OCI-LY3 (cell line): ENCODE measurements around the gene GPR37L1.

Experiments used
- H2AFZ ChIP-seq: fragments of 200-600, 300-600 bp; shearing (Covaris generic); 2 replicates; pipeline ENCODE4 v1.6.0; 2014; ENCODE audit warnings: antibody characterized with exemption, low read depth, low read length
- H3K27ac ChIP-seq: fragments of 200-600, 300-600 bp; sonication (generic); 2 replicates; pipeline ENCODE4 v1.5.1; 2014; ENCODE audit warnings: mild to moderate bottlenecking, low read length, moderate library complexity, mixed read lengths
- H3K27me3 ChIP-seq: fragments of 200-600, 300-600 bp; sonication (generic); 2 replicates; pipeline ENCODE4 v1.6.1; 2014; ENCODE audit warnings: low read depth, low read length, mixed read lengths
- H3K36me3 ChIP-seq: fragments of 200-600, 300-600 bp; sonication (generic); replicated peaks from 2 replicates; pipeline ENCODE3; 2014; ENCODE audit warnings: low read depth, low read length, mixed read lengths
- H3K4me1 ChIP-seq: fragments of 300-600, 200-600 bp; sonication (generic); 2 replicates; pipeline ENCODE4 v1.6.1; 2014; ENCODE audit warnings: low read length, mixed read lengths
- H3K4me2 ChIP-seq: fragments of 200-600, 300-600 bp; sonication (generic); 2 replicates; pipeline ENCODE4 v1.6.1; 2014; ENCODE audit warnings: low read length, mixed read lengths
- H3K4me3 ChIP-seq: fragments of 300-600, 200-600 bp; sonication (generic); 2 replicates; pipeline ENCODE4 v1.5.1; 2014; ENCODE audit warnings: antibody characterized with exemption, mild to moderate bottlenecking, low read length, moderate library complexity
- H3K79me2 ChIP-seq: fragments of 300-600, 200-600 bp; shearing (Covaris generic); 2 replicates; pipeline ENCODE4 v1.6.1; 2014; ENCODE audit warnings: mild to moderate bottlenecking, low read length, mixed read lengths
- H3K9ac ChIP-seq: fragments of 300-600, 200-600 bp; shearing (Covaris generic); 2 replicates; pipeline ENCODE4 v1.6.0; 2014; ENCODE audit warnings: mild to moderate bottlenecking, low read length, moderate library complexity
- H3K9me3 ChIP-seq: fragments of 200-600, 300-600 bp; shearing (Covaris generic); 2 replicates; pipeline ENCODE4 v1.6.1; 2014; ENCODE audit warnings: low read length, mixed read lengths; ENCODE audit not compliant: insufficient read depth
- H4K20me1 ChIP-seq: fragments of 200-600, 300-600 bp; sonication (generic); 2 replicates; pipeline ENCODE4 v1.6.1; 2016; ENCODE audit warnings: low read length, mixed read lengths; ENCODE audit not compliant: insufficient read depth
- EZH2phosphoT487 ChIP-seq: fragments of 200-600 bp; shearing (Covaris generic); IDR thresholded peaks from 2 replicates; pipeline ENCODE4 v1.6.1; 2018; ENCODE audit warnings: antibody characterized with exemption, mixed run types, low read depth
- TF ChIP-seq, protein P1 (sequence below): fragments of 200-600, 300-600 bp; sonication (generic); IDR thresholded peaks from 2 replicates; pipeline ENCODE4 v1.5.1; 2014; ENCODE audit warnings: antibody characterized with exemption, low read length, low read depth

GPR37L1 gene

DNA sequence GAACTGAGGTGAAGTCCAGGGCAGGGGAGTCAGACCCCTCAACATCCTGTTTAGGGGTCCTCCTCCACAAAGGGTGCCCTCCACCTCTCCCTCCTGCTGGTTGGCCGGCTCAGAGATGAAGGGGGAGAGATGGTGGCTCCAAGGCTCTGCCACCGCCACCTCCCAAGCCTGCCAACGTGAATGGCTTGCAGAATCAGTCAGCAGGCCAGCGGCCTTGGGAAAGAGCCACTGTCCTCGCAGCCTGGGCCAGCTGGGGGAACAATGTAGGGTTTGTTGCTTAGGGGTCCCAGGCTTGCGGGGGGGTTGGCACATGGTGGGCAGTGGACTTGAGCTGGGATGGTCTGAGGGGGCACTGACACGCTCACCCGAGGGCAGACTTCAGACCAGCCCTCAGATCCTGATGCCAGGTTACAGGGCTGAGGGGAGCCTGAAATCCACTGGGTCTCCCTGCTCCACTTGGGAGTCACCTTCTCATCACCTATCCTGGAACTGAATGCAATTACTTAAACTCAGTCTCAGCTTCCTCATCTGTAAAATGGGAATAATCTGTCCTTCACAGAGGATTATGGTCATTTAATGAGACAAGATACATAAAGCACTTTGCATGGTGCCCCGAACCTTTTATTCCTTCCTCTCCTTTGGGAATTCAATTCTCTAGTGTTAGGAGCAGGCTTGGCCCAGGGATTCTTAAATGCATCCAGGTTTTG is 8.3 kb downstream of the GPR37L1 start:
- no peak overlapping the region for H3K27ac ChIP-seq

DNA sequence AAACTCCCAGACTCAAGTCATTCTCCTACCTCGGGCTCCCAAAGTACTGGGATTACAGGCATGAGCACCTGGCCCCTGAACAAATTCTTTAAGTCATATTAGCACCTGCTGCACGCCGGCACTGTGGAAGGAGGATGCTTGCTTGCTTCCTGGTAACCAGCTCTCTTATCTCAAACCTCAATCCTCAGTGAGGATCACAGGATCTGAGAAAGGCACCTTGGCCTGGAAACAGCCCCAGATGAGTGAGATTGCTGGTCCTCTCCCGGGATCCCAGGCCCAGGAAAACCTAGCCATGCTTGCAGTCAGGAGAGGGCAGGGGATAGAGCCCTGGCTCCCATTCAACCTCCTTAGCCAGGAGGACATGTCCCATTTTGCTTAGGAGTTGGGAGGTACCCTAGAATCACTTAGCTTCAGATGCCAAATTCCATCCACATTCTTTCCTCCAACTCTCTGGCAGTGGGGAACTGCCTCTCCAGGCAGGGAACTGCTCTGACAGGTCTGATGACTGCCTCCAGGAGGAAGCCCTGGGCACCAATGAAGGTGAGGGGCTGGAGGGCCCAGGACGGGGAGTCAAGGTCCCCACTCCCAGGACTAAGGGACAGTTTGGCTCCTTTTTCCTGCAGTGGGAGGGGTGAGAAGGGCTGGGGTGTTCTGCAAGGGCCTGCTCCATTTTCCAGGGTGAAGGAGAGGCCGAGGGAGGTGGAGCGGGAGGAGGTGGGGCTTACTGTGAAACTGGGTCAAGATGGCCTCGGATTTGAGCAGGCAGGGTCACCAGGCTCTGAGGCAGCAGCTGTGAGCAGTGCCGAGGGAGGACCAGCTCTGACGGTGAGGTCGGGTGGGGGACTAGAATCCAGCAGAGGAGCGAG is 9.5 kb downstream of the GPR37L1 start:
- Histone ChIP-seq H3K9ac (no peak overlapping the region), H3K27me3 (no peaks in the 10 kb centered on the region), H4K20me1 (peaks cover 11% of the 10 kb centered on the region)

More for the DNA sequence above, 8.3 kb downstream of the GPR37L1 start:
- TF ChIP-seq, protein P1, sequence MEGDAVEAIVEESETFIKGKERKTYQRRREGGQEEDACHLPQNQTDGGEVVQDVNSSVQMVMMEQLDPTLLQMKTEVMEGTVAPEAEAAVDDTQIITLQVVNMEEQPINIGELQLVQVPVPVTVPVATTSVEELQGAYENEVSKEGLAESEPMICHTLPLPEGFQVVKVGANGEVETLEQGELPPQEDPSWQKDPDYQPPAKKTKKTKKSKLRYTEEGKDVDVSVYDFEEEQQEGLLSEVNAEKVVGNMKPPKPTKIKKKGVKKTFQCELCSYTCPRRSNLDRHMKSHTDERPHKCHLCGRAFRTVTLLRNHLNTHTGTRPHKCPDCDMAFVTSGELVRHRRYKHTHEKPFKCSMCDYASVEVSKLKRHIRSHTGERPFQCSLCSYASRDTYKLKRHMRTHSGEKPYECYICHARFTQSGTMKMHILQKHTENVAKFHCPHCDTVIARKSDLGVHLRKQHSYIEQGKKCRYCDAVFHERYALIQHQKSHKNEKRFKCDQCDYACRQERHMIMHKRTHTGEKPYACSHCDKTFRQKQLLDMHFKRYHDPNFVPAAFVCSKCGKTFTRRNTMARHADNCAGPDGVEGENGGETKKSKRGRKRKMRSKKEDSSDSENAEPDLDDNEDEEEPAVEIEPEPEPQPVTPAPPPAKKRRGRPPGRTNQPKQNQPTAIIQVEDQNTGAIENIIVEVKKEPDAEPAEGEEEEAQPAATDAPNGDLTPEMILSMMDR, result no peak
- TF ChIP-seq EZH2phosphoT487, result no peak
- Histone ChIP-seq H3K4me1 (no peaks in the 10 kb centered on the region), H3K36me3 (peaks cover 31% of the 10 kb centered on the region), H3K27me3 (no peaks in the 10 kb centered on the region), H3K9ac (no peak overlapping the region), H4K20me1 (peaks cover 11% of the 10 kb centered on the region), H3K4me3 (no peak overlapping the region), H3K4me2 (no peak overlapping the region), H3K9me3 (no peaks in the 10 kb centered on the region), H2AFZ (no peak overlapping the region), H3K79me2 (no peaks in the 10 kb centered on the region)

DNA sequence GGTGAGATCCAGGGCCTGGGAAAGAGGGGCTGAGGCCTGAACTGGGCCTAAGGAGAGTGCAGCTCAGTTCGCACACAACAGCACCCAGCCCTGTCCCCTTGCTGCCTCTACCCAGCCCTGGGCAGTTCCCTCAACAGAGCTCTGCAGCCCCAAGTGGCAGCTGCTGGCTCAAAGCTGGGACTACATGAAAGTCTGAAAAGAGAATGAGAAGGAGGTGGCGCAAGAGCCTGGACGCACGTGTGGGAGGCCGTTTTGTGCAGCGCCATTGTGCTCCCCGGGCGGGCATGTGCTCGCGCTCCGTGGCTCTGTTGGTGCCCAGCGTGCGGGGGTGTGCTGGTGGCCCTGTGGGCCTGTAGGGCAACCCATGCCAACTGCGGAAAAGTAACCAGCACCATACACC is 10.3 kb downstream of the GPR37L1 start:
- no peaks in the 10 kb centered on the region for H3K4me1 ChIP-seq
- peaks cover 15% of the 10 kb centered on the region for H4K20me1 ChIP-seq
- no peaks in the 10 kb centered on the region for H3K9me3 ChIP-seq
- no peak overlapping the region for H2AFZ ChIP-seq
- H3K4me3 ChIP-seq, result no peak overlapping the region
- H3K36me3 ChIP-seq, result peaks cover 34% of the 10 kb centered on the region
- peaks cover 4% of the 10 kb centered on the region; the same call in 1 of the 2 replicates for H3K79me2 ChIP-seq
- no peak overlapping the region for H3K4me2 ChIP-seq
- no peak overlapping the region for H3K27ac ChIP-seq
- no peak overlapping the region for H3K9ac ChIP-seq
- no peaks in the 10 kb centered on the region for H3K27me3 ChIP-seq
- no peak for TF ChIP-seq EZH2phosphoT487
- TF ChIP-seq, protein P1, result no peak

More for the DNA sequence above, 9.5 kb downstream of the GPR37L1 start:
- H3K4me3 ChIP-seq, result no peak overlapping the region
- no peaks in the 10 kb centered on the region for H3K9me3 ChIP-seq
- H3K4me1 ChIP-seq, result no peaks in the 10 kb centered on the region
- no peak overlapping the region for H3K27ac ChIP-seq
- TF ChIP-seq, protein P1, result no peak
- TF ChIP-seq EZH2phosphoT487, result no peak
- H2AFZ ChIP-seq, result no peak overlapping the region
- peaks cover 31% of the 10 kb centered on the region for H3K36me3 ChIP-seq
- no peak overlapping the region for H3K4me2 ChIP-seq
- H3K79me2 ChIP-seq, result no peaks in the 10 kb centered on the region

DNA sequence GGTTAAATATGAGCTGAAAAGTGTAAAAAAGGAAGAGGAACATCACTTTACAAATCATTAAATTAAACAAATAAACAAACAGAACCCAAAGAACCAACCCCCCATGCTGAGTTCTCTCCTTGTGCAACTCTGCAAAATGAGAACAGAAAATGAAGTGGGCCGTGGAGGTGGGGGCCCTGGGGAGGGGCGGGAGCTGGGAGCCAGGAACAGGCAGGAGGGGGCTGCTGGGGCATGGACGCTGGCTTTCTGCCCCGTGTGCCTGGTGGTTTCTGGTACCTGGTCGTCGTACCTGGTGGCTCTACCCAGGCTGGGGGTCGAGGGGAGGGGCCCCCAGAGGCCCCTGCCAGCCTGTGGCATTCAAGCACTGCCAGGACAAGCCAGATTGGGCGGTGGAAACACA is 10.8 kb downstream of the GPR37L1 start:
- TF ChIP-seq, protein P1, result no peak
- TF ChIP-seq EZH2phosphoT487, result no peak
- Histone ChIP-seq H2AFZ (no peak overlapping the region), H3K4me3 (no peak overlapping the region), H3K79me2 (peaks cover 9% of the 10 kb centered on the region), H3K4me2 (no peak overlapping the region), H4K20me1 (peaks cover 20% of the 10 kb centered on the region), H3K27me3 (no peaks in the 10 kb centered on the region), H3K27ac (no peak overlapping the region), H3K9ac (no peak overlapping the region), H3K4me1 (no peaks in the 10 kb centered on the region), H3K36me3 (peaks cover 36% of the 10 kb centered on the region), H3K9me3 (no peaks in the 10 kb centered on the region)
